BLaER1 treated with 17β-estradiol and CSF1 and Interleukin-3, amounts not matched to agents 10 nM and 100 nM (cell line): ENCODE measurements around the gene SHROOM3.
A peak's percentile ranks its signal among the peaks of the same experiment; 100 is the strongest.

Experiments
- H3K27ac ChIP-seq, 11 experiments: shearing (Covaris generic); formaldehyde crosslinking; 2 replicates each; pipeline ENCODE4 v1.8.1; 2022
- H3K27me3 ChIP-seq, 11 experiments: shearing (Covaris generic); formaldehyde crosslinking; 2 replicates each; pipeline ENCODE4 v1.8.1; 2022
- H3K36me3 ChIP-seq, 11 experiments: shearing (Covaris generic); formaldehyde crosslinking; 2 replicates each; pipeline ENCODE4 v1.8.1; 2022
- H3K4me1 ChIP-seq, 10 experiments: shearing (Covaris generic); formaldehyde crosslinking; 2 replicates each; pipeline ENCODE4 v1.8.1; 2022
- H3K4me2 ChIP-seq, 11 experiments: shearing (Covaris generic); formaldehyde crosslinking; 2 replicates each; pipeline ENCODE4 v1.8.1; 2022
- H3K4me3 ChIP-seq, 10 experiments: shearing (Covaris generic); formaldehyde crosslinking; 2 replicates each; pipeline ENCODE4 v1.8.1; 2022
- H3K9ac ChIP-seq, 11 experiments: shearing (Covaris generic); formaldehyde crosslinking; 2 replicates each; pipeline ENCODE4 v1.8.1; 2022
- H3K9me3 ChIP-seq, 11 experiments: shearing (Covaris generic); formaldehyde crosslinking; replicated peaks in 1 of 11; 2 replicates each; pipeline ENCODE4 v1.8.1; 2022
- H4K20me1 ChIP-seq, 11 experiments: shearing (Covaris generic); formaldehyde crosslinking; 2 replicates each; pipeline ENCODE4 v1.8.1; 2022
- Cebpa-rat ChIP-seq, 11 experiments: shearing (Covaris generic); IDR thresholded peaks; 2 replicates each; pipeline ENCODE4 v1.8.1; 2022

SHROOM3 gene

DNA sequence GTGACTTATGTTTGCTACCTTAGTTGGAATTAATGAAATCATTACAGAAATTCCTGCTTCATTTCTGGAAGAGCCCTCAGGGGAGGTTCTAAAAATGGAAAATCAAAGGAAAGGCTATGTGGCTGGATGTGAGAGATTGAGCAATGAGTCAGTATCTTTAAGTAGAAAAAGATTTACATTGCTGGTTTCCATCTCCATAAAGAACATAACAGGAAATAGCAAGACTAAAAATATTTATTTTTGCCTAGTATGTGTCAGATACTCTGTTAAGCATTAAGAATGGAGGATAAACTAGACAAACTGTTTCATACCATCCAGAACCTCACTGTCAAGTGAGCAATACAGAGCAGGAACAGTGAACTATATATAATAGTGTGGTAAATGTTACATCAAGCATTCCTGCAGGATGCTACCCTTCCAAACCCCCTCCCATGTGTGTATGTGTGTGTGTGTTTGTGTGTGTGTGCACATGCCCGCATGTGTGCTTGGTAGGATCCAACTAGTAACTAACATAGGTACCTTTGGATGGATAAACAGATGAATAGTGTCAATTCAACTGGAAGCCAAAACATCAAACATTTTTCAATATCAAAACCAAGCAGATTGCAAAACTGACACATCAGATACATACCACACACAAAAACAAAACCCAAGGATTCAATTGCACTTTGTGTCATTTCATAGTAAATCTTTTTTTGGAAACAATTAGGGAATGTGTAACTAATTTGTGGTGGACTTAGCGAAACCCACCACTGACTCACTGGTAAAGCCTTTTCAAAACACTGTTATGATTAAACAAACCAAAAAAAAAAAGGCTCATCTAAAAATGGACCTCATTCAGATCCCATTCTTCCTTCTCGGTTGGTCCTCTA, 223.4 kb downstream of the SHROOM3 start:
- Histone ChIP-seq H3K9me3 (peaks cover 0 to 8% (median 0%) of the 10 kb centered on the region in 11 experiments; a peak in 3 of 22 replicates), H3K4me2 (peak overlapping the region; percentile 23 to 76 (median 55); a peak in 20 of 22 replicates)

GRCh38 chr4:76659103-76659490, 224.1 kb downstream of the SHROOM3 start:
- peak overlapping the region in 9 of 11 experiments; percentile 23 to 76 (median 61); a peak in 14 of 22 replicates for H3K4me2 ChIP-seq
- TF ChIP-seq Cebpa-rat (IDR thresholded peaks at IDR 0.05): no peak
- H3K9ac ChIP-seq: no peak overlapping the region
- H3K4me3 ChIP-seq: no peak overlapping the region
- no peaks in the 10 kb centered on the region for H3K36me3 ChIP-seq
- peaks cover 0 to 8% (median 0%) of the 10 kb centered on the region in 11 experiments; a peak in 3 of 22 replicates for H3K9me3 ChIP-seq
- H3K27ac ChIP-seq: peak overlapping the region in 8 of 11 experiments; percentile 1 to 40 (median 32); a peak in 9 of 22 replicates
- no peaks in the 10 kb centered on the region for H3K27me3 ChIP-seq
- no peaks in the 10 kb centered on the region for H4K20me1 ChIP-seq
- H3K4me1 ChIP-seq: peaks cover 10 to 22% (median 19%) of the 10 kb centered on the region in 10 experiments

More for the DNA sequence above, 223.4 kb downstream of the SHROOM3 start:
- H3K27ac ChIP-seq: peak overlapping the region in 7 of 11 experiments; percentile 15 to 60 (median 37); a peak in 11 of 22 replicates
- H3K4me1 ChIP-seq: peaks cover 10 to 22% (median 19%) of the 10 kb centered on the region in 10 experiments
- no peaks in the 10 kb centered on the region for H4K20me1 ChIP-seq
- H3K27me3 ChIP-seq: no peaks in the 10 kb centered on the region
- H3K36me3 ChIP-seq: no peaks in the 10 kb centered on the region
- TF ChIP-seq Cebpa-rat (IDR thresholded peaks at IDR 0.05): no peak
- H3K9ac ChIP-seq: 0 out of 22 replicates have a peak overlapping the region, but pooled peaks of 1 of the 11 experiments have one; percentile 24
- H3K4me3 ChIP-seq: no peak overlapping the region

- H3K4me3 ChIP-seq: no peak overlapping the region
- H3K4me1 ChIP-seq: peaks cover 5 to 19% (median 15%) of the 10 kb centered on the region in 10 experiments; a peak in 16 of 20 replicates
- H3K27me3 ChIP-seq: no peaks in the 10 kb centered on the region
- H3K9ac ChIP-seq: no peak overlapping the region
- no peak for TF ChIP-seq Cebpa-rat (IDR thresholded peaks at IDR 0.05)
- no peaks in the 10 kb centered on the region for H4K20me1 ChIP-seq
- H3K4me2 ChIP-seq: no peak overlapping the region
- H3K9me3 ChIP-seq: peaks cover 0 to 12% (median 0%) of the 10 kb centered on the region in 11 experiments; a peak in 4 of 22 replicates
- no peaks in the 10 kb centered on the region for H3K36me3 ChIP-seq
- H3K27ac ChIP-seq: no peak overlapping the region
Observed at GRCh38 chr4:76663824-76664223, 228.8 kb downstream of the SHROOM3 start.

DNA sequence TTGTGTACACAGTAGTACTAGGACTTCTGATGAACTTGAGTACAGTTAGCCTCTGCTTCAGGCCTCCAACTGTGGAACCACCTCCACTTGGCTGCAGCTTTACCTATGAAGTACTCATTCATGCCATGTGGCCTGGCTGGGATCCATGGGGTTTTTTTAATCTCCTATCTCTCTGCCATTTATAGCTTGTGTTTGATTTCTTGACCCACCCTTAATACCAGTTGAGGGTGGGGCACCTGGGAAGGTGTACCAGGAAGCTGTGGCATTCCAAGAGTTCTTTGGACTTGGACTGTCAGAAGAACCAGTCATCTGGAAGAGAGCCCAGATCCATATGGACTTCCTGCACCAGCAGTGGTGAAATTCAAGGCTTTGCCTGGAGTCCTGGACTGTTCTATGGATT, 230.1 kb downstream of the SHROOM3 start:
- Histone ChIP-seq H4K20me1 (no peaks in the 10 kb centered on the region), H3K9me3 (peaks cover 0 to 12% (median 0%) of the 10 kb centered on the region in 11 experiments; a peak in 4 of 22 replicates), H3K4me3 (no peak overlapping the region), H3K36me3 (no peaks in the 10 kb centered on the region), H3K4me2 (no peak overlapping the region), H3K9ac (no peak overlapping the region), H3K27me3 (no peaks in the 10 kb centered on the region), H3K4me1 (peaks cover 0 to 15% (median 11%) of the 10 kb centered on the region in 10 experiments; a peak in 12 of 20 replicates), H3K27ac (no peak overlapping the region)
- TF ChIP-seq Cebpa-rat (IDR thresholded peaks at IDR 0.05): no peak

DNA sequence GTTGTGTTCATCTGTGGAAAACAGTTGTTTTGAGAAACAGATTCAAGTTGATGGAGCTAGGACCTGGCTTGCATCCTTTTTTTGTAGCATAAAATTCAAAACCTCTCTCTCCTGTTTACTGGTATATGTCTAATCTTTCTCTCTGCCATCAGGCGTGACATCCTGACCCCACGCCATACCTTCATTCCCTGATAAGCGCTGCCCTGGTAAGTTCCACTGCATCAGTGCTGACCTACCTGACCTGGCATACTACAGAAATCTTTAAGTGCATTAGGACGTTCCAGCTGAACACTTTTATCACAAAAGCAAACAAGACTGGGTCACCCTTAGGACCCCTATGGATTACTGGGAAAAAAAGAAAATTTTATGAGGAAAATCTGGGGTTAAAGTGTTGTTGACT, 230.7 kb downstream of the SHROOM3 start:
- H3K27me3 ChIP-seq: no peaks in the 10 kb centered on the region
- H3K9ac ChIP-seq: no peak overlapping the region
- H4K20me1 ChIP-seq: no peaks in the 10 kb centered on the region
- H3K27ac ChIP-seq: no peak overlapping the region
- H3K4me3 ChIP-seq: no peak overlapping the region
- TF ChIP-seq Cebpa-rat (IDR thresholded peaks at IDR 0.05): no peak
- no peaks in the 10 kb centered on the region for H3K36me3 ChIP-seq
- H3K4me1 ChIP-seq: peaks cover 0 to 15% (median 11%) of the 10 kb centered on the region in 10 experiments; a peak in 12 of 20 replicates
- H3K9me3 ChIP-seq: peaks cover 0 to 12% (median 0%) of the 10 kb centered on the region in 11 experiments; a peak in 4 of 22 replicates
- no peak overlapping the region for H3K4me2 ChIP-seq

GRCh38 chr4:76666944-76667532, 232.0 kb downstream of the SHROOM3 start:
- Histone ChIP-seq H3K27ac (no peak overlapping the region), H3K36me3 (no peaks in the 10 kb centered on the region), H4K20me1 (no peaks in the 10 kb centered on the region), H3K9ac (peak overlapping the region in 2 of 11 experiments; percentile 12 to 26; a peak in 1 of 22 replicates), H3K4me3 (no peak overlapping the region; a peak in 1 of 20 replicates), H3K9me3 (peaks cover 0 to 4% (median 0%) of the 10 kb centered on the region in 11 experiments; a peak in 1 of 22 replicates), H3K4me2 (peak overlapping the region; percentile 17 to 58 (median 46); a peak in 19 of 22 replicates), H3K4me1 (peaks cover 0 to 15% (median 11%) of the 10 kb centered on the region in 10 experiments; a peak in 12 of 20 replicates), H3K27me3 (no peaks in the 10 kb centered on the region)
- TF ChIP-seq Cebpa-rat (IDR thresholded peaks at IDR 0.05): no peak

GRCh38 chr4:76670631-76671030, 235.6 kb downstream of the SHROOM3 start:
- H3K4me3 ChIP-seq: no peak overlapping the region
- peaks cover 0 to 11% (median 0%) of the 10 kb centered on the region in 11 experiments; a peak in 2 of 22 replicates for H3K9me3 ChIP-seq
- no peak overlapping the region for H3K4me2 ChIP-seq
- H3K4me1 ChIP-seq: peaks cover 0 to 15% (median 11%) of the 10 kb centered on the region in 10 experiments; a peak in 12 of 20 replicates
- H3K9ac ChIP-seq: no peak overlapping the region
- H3K27ac ChIP-seq: no peak overlapping the region
- no peaks in the 10 kb centered on the region for H4K20me1 ChIP-seq
- no peaks in the 10 kb centered on the region for H3K36me3 ChIP-seq
- H3K27me3 ChIP-seq: no peaks in the 10 kb centered on the region
- no peak for TF ChIP-seq Cebpa-rat (IDR thresholded peaks at IDR 0.05)

DNA sequence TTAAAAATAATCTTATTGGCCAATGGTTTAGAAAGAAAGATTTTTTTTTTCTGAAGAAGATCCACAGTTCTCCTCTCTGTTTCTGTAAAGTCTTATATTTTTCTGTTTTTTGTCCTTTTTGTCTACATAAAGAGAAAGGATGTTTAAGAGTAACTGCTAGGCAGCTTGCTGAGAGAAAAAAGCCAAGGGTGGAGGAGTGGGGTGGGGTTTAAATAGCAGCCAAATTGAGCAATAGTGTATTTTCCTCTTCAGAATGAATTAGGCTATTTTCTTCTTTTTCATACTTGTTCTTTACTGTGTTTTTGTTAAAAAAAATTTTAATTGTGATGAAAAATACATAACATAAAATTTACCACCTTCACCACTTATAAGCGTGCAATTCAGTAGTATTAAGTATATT, 238.3 kb downstream of the SHROOM3 start:
- Histone ChIP-seq H3K36me3 (no peaks in the 10 kb centered on the region), H3K9me3 (peaks cover 0 to 18% (median 0%) of the 10 kb centered on the region in 11 experiments; a peak in 5 of 22 replicates), H4K20me1 (no peaks in the 10 kb centered on the region), H3K27ac (no peak overlapping the region), H3K27me3 (no peaks in the 10 kb centered on the region), H3K4me1 (no peaks in the 10 kb centered on the region; a peak in 1 of 20 replicates), H3K4me3 (no peak overlapping the region), H3K9ac (no peak overlapping the region), H3K4me2 (no peak overlapping the region)
- no peak for TF ChIP-seq Cebpa-rat (IDR thresholded peaks at IDR 0.05)

DNA sequence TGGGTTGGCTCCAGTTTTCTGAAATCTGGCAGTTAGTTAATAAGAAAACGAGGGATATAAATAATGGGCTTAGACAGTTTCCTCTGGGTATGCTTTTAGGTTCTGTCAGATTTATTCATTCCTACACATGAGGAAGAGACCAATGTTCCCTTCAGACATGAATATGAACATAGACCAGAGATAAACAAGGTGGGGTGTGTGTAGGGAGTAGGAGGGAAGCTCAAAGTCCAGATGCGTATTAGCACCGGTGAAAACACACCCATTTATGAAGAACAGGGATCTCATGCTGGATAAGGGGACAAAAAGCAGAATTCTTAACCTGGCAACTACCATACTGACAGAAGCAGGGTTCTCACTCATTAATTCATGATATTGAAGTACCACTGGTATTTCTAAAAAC, 240.0 kb downstream of the SHROOM3 start:
- no peaks in the 10 kb centered on the region for H3K36me3 ChIP-seq
- no peaks in the 10 kb centered on the region for H4K20me1 ChIP-seq
- no peak overlapping the region for H3K4me2 ChIP-seq
- no peaks in the 10 kb centered on the region for H3K27me3 ChIP-seq
- no peak for TF ChIP-seq Cebpa-rat (IDR thresholded peaks at IDR 0.05)
- no peak overlapping the region for H3K9ac ChIP-seq
- no peak overlapping the region for H3K4me3 ChIP-seq
- no peaks in the 10 kb centered on the region; a peak in 1 of 20 replicates for H3K4me1 ChIP-seq
- H3K9me3 ChIP-seq: peaks cover 0 to 18% (median 0%) of the 10 kb centered on the region in 11 experiments; a peak in 6 of 22 replicates
- no peak overlapping the region for H3K27ac ChIP-seq
